ENCODE results near the gene CADM1. TPM values are rescaled to one million over a fixed set of nuclear protein-coding genes. Genes with fewer than 3 reads are reported as not detected.

CADM1 gene
- total RNA-seq, 1 donor from 2014 or later: 248 TPM

- no peak for DNase-seq
Measured at GRCh38 chr11:115314330-115314920, 189.8 kb downstream of the CADM1 start.

- no peak for DNase-seq
Measured at GRCh38 chr11:115313224-115313838, 190.9 kb downstream of the CADM1 start.

GRCh38 chr11:115311949-115312348, 192.3 kb downstream of the CADM1 start:
- no peak for DNase-seq

GRCh38 chr11:115306689-115307088, 197.5 kb downstream of the CADM1 start:
- no peak for DNase-seq

- no peak for DNase-seq
Measured at GRCh38 chr11:115304774-115305472, 199.3 kb downstream of the CADM1 start.

- DNase-seq: no peak
Measured at GRCh38 chr11:115303929-115304531, 200.2 kb downstream of the CADM1 start.

GRCh38 chr11:115302946-115303703, 201.1 kb downstream of the CADM1 start:
- DNase-seq: no peak

- no peak for DNase-seq
Measured at GRCh38 chr11:115300660-115301428, 203.4 kb downstream of the CADM1 start.

- DNase-seq: no peak
Measured at GRCh38 chr11:115298300-115299012, 205.8 kb downstream of the CADM1 start.

- DNase-seq: no peak
Measured at GRCh38 chr11:115297330-115297729, 206.9 kb downstream of the CADM1 start.

- DNase-seq: no peak
Measured at GRCh38 chr11:115291325-115291724, 212.9 kb downstream of the CADM1 start.

- DNase-seq: no peak
Measured at GRCh38 chr11:115290893-115291292, 213.3 kb downstream of the CADM1 start.

- no peak for DNase-seq
Measured at GRCh38 chr11:115290479-115290878, 213.7 kb downstream of the CADM1 start.

GRCh38 chr11:115287266-115287665, 216.9 kb downstream of the CADM1 start:
- no peak for DNase-seq

- DNase-seq: no peak
Measured at GRCh38 chr11:115286614-115287013, 217.6 kb downstream of the CADM1 start.

GRCh38 chr11:115284773-115285172, 219.4 kb downstream of the CADM1 start:
- no peak for DNase-seq

- DNase-seq: no peak
Measured at GRCh38 chr11:115282923-115283322, 221.3 kb downstream of the CADM1 start.

- DNase-seq: no peak
Measured at GRCh38 chr11:115280775-115281174, 223.4 kb downstream of the CADM1 start.

- no peak for DNase-seq
Measured at GRCh38 chr11:115279813-115280761, 224.1 kb downstream of the CADM1 start.

- DNase-seq: no peak
Measured at GRCh38 chr11:115276799-115277198, 227.4 kb downstream of the CADM1 start.

All from occipital lobe (tissue), 2 donors.